Progenitor cell of endocrine pancreas (in vitro differentiated cells): ENCODE measurements around the gene CBX2. TPM values are rescaled to one million over a fixed set of nuclear protein-coding genes. Genes with fewer than 3 reads are reported as not detected.

ENCODE experiments used
- DNase-seq: peaks from one replicate; pipeline ENCODE4 v3.0.0; 2021; ENCODE audit warnings: low spot score; ENCODE audit not compliant: unreplicated experiment
- H3K27ac Mint-ChIP-seq: 2 replicates; pipeline ENCODE4 v1.8.0; 2021; ENCODE audit warnings: mild to moderate bottlenecking, moderate library complexity, mixed read lengths
- H3K27me3 Mint-ChIP-seq: 2 replicates; pipeline ENCODE4 v1.8.0; 2021; ENCODE audit warnings: mixed read lengths
- H3K36me3 Mint-ChIP-seq: 2 replicates; pipeline ENCODE4 v1.8.0; 2022; ENCODE audit warnings: mixed read lengths; ENCODE audit not compliant: insufficient read depth
- H3K4me1 Mint-ChIP-seq: 2 replicates; pipeline ENCODE4 v1.8.0; 2021; ENCODE audit warnings: low read depth, mixed read lengths
- H3K4me3 Mint-ChIP-seq: 2 replicates; pipeline ENCODE4 v1.8.0; 2021; ENCODE audit warnings: low read depth, mild to moderate bottlenecking, moderate library complexity, mixed read lengths
- H3K9me3 Mint-ChIP-seq: 2 replicates; pipeline ENCODE4 v1.8.0; 2021; ENCODE audit warnings: low read depth, mixed read lengths
- total RNA-seq: library from RNA; stranded (reverse); gene quantifications from 2 replicates; pipeline ENCODE4 v1.2.1, GENCODE V29; 2021
- TF ChIP-seq, protein P1 (sequence below): fragments of 200-600 bp; sonication (generic); IDR thresholded peaks from one replicate; pipeline ENCODE4 v1.5.0; 2021; ENCODE audit warnings: antibody characterized with exemption, mild to moderate bottlenecking; ENCODE audit not compliant: unreplicated experiment

The CBX2 gene
- total RNA-seq, 1 donor from 2014 or later, result 111 TPM

DNA sequence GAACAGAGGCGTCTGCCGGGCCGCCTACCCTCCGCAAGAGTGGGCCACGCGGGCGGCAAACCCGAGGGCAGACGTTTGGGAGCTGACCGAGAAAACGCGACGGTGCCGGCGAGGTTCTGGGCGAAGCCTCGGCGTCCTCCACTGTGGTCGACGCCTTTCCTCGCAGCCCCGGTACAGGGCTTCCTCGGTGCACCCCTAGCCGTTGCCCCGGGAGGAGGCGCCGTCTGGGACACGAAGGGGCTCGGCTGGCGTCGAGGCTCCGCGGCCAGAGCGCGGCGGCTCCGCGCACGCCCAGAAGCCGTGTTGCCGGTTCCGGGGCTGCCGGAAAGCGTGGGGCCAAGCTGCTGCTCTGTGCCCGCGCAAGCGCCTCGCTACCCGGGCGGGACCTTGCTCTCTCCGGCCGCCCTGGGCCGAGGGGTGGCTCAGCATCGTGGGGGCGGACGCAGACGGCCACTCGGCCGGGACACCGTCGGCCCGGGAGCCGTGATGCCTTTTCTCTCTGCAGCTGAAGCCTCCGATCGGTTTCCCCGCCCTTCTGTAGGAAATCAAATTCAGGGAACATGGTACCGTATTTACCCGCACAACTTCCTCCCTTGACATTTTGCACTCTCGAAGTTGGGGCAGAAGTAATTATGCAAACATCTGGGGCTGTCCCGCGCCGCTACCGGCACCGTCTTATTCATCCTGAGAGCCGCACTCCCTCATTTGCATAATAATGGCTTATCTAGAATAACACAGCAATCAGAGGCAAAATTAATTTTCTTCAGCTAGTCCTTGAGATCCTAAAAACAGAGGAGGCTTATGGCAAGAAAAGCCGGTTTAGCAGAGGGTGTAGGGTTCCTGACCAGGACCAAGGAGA lies 26.3 kb downstream of the CBX2 start:
- Mint-ChIP-seq H3K4me1 (peaks cover 15% of the 10 kb centered on the region), H3K4me3 (no peak overlapping the region), H3K36me3 (no peaks in the 10 kb centered on the region), H3K27ac (no peak overlapping the region), H3K9me3 (no peaks in the 10 kb centered on the region), H3K27me3 (peaks cover 84% of the 10 kb centered on the region)
- TF ChIP-seq, protein P1, sequence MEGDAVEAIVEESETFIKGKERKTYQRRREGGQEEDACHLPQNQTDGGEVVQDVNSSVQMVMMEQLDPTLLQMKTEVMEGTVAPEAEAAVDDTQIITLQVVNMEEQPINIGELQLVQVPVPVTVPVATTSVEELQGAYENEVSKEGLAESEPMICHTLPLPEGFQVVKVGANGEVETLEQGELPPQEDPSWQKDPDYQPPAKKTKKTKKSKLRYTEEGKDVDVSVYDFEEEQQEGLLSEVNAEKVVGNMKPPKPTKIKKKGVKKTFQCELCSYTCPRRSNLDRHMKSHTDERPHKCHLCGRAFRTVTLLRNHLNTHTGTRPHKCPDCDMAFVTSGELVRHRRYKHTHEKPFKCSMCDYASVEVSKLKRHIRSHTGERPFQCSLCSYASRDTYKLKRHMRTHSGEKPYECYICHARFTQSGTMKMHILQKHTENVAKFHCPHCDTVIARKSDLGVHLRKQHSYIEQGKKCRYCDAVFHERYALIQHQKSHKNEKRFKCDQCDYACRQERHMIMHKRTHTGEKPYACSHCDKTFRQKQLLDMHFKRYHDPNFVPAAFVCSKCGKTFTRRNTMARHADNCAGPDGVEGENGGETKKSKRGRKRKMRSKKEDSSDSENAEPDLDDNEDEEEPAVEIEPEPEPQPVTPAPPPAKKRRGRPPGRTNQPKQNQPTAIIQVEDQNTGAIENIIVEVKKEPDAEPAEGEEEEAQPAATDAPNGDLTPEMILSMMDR, result no peak
- DNase-seq, result no peak

DNA sequence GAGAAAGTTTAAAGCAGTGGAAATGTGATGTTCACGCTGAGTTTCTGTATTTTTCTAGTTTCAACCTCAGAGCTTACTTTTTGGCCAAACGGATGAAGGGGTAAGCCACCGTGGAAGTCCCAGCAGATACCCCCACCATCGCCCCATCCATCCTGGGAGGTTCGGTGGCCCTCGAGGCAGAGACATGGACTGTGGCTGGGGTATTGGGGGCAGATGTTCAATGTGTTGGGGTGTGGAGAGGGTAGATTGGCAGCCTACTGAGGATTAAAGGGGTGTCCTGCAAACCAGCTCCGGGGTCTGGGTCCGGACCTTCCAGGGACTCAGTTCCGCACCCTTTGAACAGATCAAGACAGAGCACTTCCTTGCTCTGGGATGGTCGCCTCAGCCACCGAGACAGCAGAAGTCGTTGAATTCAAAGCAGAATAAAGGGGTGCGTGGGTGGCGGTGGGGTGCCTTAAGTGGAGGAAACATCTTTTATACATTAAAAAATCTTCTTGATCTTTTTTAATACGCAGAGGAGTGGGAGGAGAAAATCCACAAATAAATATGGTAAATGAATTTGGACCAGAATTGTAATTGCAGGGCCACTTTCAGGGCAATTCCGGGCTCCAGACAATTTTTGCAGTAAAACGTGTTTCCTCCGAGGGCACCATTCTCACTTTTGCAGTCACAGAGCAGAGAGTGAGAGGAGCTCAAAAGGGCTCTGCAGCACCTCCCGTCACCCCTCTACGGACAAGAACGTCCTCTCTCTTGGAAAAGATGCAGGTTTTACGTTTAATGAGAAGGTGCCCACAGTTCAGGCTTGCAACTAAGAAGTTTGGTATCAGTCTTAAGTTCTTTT lies 27.1 kb downstream of the CBX2 start:
- peaks cover 11% of the 10 kb centered on the region for H3K4me1 Mint-ChIP-seq
- no peak overlapping the region for H3K4me3 Mint-ChIP-seq
- no peak for DNase-seq
- TF ChIP-seq, protein P1, result no peak
- no peaks in the 10 kb centered on the region for H3K36me3 Mint-ChIP-seq
- H3K27ac Mint-ChIP-seq, result no peak overlapping the region
- no peaks in the 10 kb centered on the region for H3K9me3 Mint-ChIP-seq
- peaks cover 75% of the 10 kb centered on the region for H3K27me3 Mint-ChIP-seq

DNA sequence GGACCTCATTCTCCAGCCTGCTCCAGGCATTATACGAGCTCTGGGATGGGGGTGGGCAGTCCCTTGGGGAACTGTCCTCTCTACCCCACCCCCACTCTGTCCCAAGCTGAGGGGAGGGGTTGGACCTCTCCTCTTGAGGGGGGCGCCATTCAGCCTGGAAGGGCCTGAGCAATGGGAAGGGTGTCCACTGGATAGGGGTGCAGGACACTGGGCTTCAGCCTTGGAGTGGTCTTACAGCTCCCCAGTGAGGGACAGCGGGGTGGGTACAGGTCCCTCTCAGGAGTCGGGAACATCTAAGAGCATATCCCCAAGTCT lies 28.5 kb downstream of the CBX2 start:
- TF ChIP-seq, protein P1, result no peak
- Mint-ChIP-seq H3K4me3 (no peak overlapping the region), H3K36me3 (no peaks in the 10 kb centered on the region), H3K27ac (no peak overlapping the region), H3K4me1 (peaks cover 10% of the 10 kb centered on the region), H3K9me3 (no peaks in the 10 kb centered on the region), H3K27me3 (peaks cover 69% of the 10 kb centered on the region)
- no peak for DNase-seq

DNA sequence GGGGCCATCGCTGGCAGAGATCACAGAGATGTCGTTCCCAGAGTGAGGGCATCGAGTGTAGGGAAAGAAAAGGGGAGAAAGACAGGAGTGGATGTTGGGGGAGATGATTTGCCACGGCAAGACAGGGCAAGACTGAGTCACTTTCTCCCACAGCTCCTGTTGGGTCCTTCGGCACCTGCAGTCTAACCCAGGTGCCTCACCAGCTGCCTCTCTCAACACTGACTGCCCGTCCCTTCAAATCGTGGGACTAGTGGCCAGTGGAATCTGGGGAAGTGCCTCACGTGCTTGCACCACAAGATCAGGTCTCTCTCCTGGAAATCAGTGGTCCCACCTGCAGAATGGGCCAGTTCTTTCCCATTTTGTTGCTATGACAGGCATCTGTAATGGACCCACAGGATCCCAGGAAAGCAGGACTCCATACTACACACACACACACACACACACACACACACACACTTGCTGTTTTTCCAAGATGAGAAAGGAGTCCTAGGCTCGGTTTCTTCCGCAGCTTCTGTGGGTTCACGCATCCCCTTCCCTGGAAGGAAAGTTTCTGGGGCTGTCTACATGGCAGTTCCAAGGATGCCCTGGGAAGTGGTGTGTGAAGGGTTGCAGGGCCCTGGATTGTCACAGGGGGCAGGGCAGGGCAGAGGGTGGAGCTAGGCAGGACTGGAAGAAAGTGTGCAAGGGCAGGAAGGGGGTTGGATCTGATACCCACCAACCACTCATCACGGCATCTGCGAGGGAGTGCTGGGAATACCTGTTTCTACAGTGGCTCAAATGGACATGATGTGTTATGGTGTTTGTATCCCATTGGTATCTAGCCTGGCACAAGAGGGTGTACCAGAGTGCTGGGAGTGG lies 29.1 kb downstream of the CBX2 start:
- H3K27ac Mint-ChIP-seq, result no peak overlapping the region
- TF ChIP-seq, protein P1, result no peak
- H3K4me1 Mint-ChIP-seq, result peaks cover 12% of the 10 kb centered on the region
- H3K9me3 Mint-ChIP-seq, result no peaks in the 10 kb centered on the region
- no peak overlapping the region for H3K4me3 Mint-ChIP-seq
- H3K36me3 Mint-ChIP-seq, result no peaks in the 10 kb centered on the region
- no peak for DNase-seq
- H3K27me3 Mint-ChIP-seq, result peaks cover 69% of the 10 kb centered on the region
